ENCODE results near the gene ADORA2A.
A peak's percentile ranks its signal among the peaks of the same experiment; 100 is the strongest.

ADORA2A gene

GRCh38 chr22:24404561-24405275 lies 22.7 kb upstream of the ADORA2A start:
- DNase-seq = no peak

DNA sequence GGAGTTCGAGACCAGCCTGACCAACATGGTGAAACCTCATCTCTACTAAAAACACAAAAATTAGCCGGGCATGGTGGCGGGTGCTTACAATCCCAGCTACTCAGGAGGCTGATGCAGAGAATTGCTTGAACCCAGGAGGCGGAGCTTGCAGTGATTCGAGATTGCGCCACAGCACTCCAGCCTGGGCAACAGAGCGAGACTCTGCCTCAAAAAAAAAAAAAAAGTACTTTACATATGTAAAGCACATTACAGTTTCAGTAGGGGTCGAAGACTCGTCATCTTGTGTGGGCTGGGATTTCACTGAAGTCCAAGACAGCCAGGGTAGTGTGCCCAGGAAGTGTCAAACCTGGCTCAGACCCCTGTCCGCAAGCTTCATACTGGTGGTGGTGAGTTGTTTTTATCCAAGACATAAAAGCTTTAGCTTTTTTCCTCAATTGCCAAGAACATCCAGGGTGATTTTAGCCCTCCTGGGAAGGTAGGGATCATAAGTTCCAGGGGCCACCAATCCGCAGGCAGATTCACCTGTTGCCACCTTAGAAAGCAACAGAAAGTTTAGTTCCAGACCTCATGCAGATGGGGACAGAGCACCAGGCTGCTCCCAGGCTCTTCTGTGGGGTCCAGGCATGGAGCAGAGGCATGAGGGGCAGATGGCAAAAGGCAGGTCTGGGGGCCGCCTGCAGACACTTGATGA lies 21.6 kb upstream of the ADORA2A start:
- no peak for DNase-seq

- DNase-seq = no peak
Observed at GRCh38 chr22:24406322-24407277, 20.8 kb upstream of the ADORA2A start.

DNA sequence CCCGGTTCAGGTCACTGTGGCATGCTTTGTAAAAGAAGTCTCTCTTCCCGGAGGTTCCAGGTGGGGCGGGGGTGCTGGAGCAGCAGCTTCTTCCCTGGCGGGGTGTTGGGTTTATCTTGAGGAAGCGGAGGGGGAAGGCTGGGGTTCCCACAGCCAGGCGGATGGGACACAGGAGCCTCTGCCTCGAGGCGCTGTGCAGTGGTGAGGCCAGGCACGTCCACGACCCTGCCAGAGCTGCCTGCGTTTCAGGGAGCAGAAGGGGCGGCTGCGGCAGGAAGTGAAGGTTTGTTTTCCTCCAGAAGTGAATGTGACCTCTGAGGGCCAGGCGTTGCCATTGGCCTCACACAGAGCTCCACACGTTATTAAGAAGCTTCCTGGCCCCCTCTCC lies 20.1 kb upstream of the ADORA2A start:
- no peak for DNase-seq

DNA sequence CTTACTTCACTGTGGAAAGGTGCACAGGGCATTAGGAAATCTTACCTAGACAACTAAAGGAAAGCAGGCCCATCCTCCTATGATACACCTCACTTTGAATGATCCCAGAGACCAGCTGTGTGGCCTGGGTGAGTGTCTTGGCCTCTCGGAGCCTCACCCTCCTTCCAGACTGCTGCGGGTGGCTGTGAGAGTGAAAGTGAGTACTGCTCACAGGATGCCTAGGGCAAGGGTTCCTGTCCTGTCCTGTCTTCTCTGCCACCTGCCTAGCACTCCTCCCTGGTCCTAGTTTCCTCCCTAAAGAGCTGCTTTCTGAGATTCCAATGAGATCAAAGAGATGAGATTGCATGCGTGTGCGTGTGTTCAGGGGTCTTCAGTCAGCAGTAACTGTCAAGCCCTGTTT lies 19.5 kb upstream of the ADORA2A start:
- DNase-seq = no peak

- DNase-seq = no peak
Observed at GRCh38 chr22:24408630-24409029, 18.8 kb upstream of the ADORA2A start.

GRCh38 chr22:24409707-24410106 lies 17.7 kb upstream of the ADORA2A start:
- no peak for DNase-seq

DNA sequence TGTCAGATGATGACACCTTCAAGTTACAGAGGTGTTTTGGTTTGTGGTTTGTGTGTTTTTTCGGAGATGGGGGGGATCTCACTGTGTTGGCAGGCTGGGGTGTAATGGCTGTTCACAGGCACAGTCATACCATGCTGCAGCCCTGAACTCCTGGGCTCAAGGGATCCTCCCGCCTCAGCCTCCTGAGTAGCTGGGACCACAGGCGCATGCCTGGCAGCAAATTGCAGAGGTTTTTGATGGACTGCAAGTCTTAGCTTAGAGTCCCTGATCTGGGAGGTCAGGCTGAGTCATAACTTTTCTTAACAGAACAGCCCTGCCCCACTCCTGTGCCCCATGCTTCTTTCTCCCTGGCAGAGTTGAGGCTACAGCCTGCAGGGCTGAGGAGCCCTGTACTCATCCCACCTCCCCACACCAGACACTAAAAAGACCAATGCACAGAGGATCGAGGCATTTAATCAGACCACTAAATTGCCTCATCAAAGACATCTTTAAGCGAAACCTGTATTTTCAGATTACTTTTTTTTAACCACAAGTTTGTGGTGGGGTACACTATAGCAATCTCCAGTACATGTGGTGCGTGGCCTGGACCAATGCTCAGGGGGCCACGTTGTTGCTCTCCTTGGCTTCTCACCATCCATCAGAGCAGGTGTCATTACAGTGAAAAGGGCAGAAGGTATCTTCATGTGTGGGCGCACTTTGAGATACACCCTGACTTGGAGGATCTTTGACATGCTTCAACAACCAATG lies 17.1 kb upstream of the ADORA2A start:
- peak; percentile 44 for DNase-seq

DNA sequence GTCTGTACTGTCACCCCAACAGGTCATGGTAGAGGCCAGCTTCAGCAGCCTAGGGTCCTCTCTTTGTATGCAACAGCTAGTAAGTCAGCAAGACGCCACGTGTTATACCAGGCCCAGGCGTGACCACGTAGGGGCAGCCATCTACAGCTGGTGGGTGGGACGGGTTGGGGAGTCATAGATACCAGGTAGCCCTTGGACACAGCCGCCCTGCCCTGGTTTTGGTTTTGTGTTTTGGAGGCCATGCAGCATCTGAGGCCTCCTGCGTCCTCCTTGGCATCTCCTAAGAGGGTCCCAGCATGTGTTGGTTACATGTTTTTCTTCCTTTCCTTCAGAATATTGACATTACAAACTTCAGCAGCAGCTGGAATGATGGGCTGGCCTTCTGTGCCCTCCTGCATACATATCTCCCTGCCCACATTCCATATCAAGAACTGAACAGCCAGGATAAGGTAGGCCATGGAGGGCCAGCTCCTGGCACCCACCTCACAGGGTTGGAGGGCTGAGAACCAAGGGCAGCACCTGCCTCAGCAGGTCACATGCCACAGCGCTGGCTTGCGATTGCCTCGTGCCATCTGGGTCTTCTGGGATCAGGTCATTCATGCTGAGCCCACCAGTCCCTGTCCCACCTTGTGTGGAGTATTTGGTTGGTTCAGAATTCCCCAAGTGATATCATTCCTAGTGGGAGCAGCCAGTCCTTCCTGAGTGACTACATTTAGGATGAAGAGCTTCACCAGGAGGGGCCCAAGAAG lies 16.0 kb upstream of the ADORA2A start:
- DNase-seq = no peak

DNA sequence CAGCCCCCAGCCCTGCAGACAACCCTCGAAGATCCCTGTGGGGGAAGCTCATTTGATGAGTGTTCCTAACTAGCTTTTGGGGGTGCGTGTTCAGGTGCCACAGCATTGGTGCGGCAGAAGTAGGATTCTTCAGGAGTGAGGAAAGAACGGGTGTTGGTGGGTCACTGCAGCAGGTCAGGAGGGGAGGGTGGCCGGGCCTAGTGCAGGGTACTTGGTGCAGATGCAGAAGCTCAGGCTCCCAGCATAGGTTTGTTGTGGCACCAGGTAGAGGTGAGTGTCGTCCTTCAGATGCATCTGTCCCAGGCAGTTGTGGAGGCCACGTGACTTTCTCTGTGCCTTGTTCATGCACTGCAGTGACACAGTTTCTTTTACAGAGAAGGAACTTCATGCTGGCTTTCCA lies 15.1 kb upstream of the ADORA2A start:
- no peak for DNase-seq

GRCh38 chr22:24413271-24413670 lies 14.1 kb upstream of the ADORA2A start:
- DNase-seq = no peak

- DNase-seq = no peak
Observed at GRCh38 chr22:24413736-24414385, 13.5 kb upstream of the ADORA2A start.

DNA sequence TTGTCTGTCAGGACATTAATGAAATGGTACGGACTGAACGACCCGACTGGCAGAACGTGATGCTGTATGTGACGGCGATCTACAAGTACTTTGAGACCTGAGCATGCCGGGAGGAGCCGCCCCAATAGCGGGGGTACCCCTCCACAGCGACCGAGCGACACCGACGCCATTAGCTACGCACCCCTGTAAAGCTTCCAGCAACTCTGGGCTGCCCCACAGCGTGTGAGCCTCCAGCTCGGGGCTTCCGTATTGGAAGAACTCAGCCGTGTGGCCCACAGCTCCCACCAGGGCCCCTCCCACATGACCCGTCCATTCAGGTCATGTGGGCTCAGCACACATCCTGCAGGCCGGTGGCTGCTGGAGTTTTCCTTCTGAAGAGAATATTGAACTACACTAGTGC lies 12.9 kb upstream of the ADORA2A start:
- DNase-seq = no peak

GRCh38 chr22:24414984-24415945 lies 12.1 kb upstream of the ADORA2A start:
- no peak for DNase-seq

DNA sequence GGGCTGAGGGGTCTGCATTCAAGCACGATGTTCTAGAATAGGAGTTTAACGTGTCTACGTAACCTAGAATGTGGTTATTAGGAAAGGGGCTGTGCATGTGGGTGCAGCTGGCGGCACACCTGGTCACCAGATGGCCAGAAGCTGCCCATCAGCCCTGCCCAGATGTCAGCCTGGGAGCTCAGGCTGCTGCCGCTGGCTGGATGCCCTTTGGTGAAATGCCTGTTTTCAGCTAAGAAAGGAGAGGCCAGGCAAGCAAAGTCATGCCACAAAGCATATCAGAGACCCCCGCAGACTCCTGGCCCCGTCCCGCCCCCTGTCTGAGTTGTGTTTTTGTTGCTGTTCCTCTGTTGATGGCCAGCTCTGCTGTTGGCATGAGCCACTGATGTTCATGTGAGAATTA lies 11.3 kb upstream of the ADORA2A start:
- DNase-seq = no peak

DNA sequence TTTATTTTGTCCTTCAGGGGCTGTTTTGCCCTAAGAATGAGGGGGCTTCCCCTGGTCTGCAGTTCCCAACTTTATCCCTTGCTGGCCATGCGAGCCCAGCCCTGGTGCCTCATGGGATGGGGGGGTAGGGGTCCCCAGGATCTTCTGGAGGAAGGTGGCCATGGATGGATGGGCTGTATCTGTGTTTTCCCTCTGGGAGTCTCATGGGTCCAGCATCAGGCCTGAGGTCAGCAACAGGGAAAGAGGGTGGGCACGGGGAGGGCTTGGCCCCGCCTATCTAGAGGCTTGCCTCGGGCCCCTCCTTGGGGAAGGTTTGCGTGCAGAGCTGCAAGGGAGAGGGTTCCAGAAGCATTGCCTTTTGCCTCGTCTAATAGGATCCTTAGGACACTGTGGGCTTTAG lies 10.8 kb upstream of the ADORA2A start:
- no peak for DNase-seq

GRCh38 chr22:24417200-24417599 lies 10.2 kb upstream of the ADORA2A start:
- DNase-seq = no peak

DNA sequence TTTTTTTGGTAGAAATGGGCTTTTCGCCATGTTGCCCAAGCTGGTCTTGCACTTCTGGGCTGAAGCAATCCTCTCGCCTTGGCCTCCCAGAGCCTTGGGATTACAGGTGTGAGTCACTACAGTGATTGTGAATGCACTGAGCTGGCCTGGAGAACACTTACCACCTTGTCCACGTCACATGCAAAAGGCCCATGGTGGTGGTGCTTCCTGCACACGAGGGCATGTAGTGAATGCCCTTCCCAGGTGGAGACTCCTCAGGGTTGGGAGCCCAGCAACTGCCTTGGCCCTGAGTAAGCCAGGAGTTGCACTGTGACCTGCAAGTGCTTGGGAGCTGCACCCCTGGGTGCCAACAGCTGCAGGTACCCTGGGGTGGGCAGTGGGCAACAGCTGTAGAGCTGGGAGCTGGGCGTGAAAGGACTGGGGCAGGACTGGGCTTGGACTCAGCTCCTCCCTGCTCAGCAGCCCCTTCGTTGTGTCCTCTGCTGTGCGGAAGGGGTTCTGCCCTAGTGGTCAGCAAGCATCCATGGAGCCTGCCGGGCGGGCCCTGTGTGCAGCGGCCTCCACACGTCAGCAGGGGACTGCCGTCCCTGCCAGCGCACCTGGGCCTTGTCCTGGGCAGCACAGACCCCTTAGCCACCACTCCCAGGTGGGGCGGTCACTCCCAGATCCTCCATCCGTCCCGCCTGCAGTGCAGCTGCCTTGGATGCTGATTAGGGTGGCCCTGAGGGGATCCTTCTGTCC lies 9.3 kb upstream of the ADORA2A start:
- no peak for DNase-seq

DNA sequence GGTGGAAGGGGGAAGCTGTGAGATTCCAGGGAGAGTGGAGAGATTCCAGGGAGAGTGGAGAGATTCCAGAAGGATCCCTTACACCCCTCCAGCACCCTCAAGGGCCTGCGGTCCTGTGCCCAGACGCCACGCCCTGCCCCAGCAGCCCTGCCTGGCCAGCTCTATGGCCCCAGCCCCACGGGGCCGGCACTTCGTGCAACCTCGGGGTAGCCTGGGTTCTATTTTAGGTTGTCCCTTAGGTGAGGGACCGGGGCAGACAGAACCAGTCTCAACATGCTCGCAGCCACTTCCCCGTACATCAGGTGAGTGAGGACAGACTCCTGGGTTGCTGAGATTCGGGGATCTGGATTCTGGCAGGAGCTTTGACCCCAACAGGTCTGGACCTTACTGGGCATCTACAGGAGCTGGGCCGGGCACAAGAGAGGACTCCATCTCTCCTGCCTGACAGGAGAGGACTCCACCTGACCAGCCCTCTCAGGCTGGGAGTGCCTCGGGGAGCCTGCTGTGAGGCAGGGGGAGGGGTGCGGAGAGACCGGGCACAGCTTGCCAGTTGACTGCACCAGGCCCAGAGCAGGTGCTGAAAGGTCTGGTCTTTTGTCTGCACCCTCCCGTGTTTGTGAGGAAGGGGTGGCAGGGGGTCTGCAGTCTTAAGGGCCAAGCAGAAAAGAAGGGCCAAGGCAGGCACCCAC lies 8.5 kb upstream of the ADORA2A start:
- DNase-seq = no peak

All from CD4-positive, alpha-beta T cell treated with Interleukin-17A for 1 hour (primary cell).